Measurements from ENCODE around the gene NSFL1C. TPM values are rescaled to one million over a fixed set of nuclear protein-coding genes. Genes with fewer than 3 reads are reported as not detected.
A peak's percentile ranks its signal among the peaks of the same experiment; 100 is the strongest.

Gene NSFL1C
- total and polyA plus RNA-seq, 2 experiments from 2014 or later = 36.0 to 98.8 TPM

- peaks cover 27% of the 10 kb centered on the region for H4K20me1 ChIP-seq (ENCODE audit: insufficient read depth, poor library complexity, severe bottlenecking)
- 66% methylated on average over 22 of the region's 22 CpGs for whole genome bisulfite sequencing (ENCODE audit: low lambda C conversion rate, missing lambda C conversion rate)
- peaks cover 34% of the 10 kb centered on the region for H3K4me1 ChIP-seq (ENCODE audit: insufficient read depth)
- no peaks in the 10 kb centered on the region for H3K9me2 ChIP-seq (replicated peaks; ENCODE audit: insufficient read depth)
- peak overlapping the region; percentile 69 for H3K4me2 ChIP-seq
- H3K4me3 ChIP-seq = no peak overlapping the region
- DNase-seq (ENCODE audit: low spot score) = peak; percentile 52
- TF ChIP-seq EZH2phosphoT487 (IDR thresholded peaks at IDR 0.05; ENCODE audit: low read depth, severe bottlenecking, unreplicated experiment) (no peak), CTCF (IDR thresholded peaks at IDR 0.05; ENCODE audit: poor library complexity) (no peak), EZH2 (IDR thresholded peaks at IDR 0.05; ENCODE audit: borderline replicate concordance) (no peak)
- no peaks in the 10 kb centered on the region for H3K27me3 ChIP-seq
- H3K36me3 ChIP-seq (replicated peaks; ENCODE audit: insufficient read depth, low read depth) = no peaks in the 10 kb centered on the region
- H3K79me2 ChIP-seq = peaks cover 36% of the 10 kb centered on the region
- H2AFZ ChIP-seq = peak overlapping the region; percentile 59
- no peaks in the 10 kb centered on the region for H3K9me3 ChIP-seq (ENCODE audit: low read depth)
- H3K27ac ChIP-seq = peak overlapping the region; percentile 89
Observed at GRCh38 chr20:1467355-1468116, 887 bp upstream of the NSFL1C start.

GRCh38 chr20:1467082-1467354 lies 369 bp upstream of the NSFL1C start:
- no peaks in the 10 kb centered on the region for H3K9me2 ChIP-seq (replicated peaks; ENCODE audit: insufficient read depth)
- TF ChIP-seq EZH2phosphoT487 (IDR thresholded peaks at IDR 0.05; ENCODE audit: low read depth, severe bottlenecking, unreplicated experiment) = no peak
- no peak for TF ChIP-seq EZH2 (IDR thresholded peaks at IDR 0.05; ENCODE audit: borderline replicate concordance)
- no peak for TF ChIP-seq CTCF (IDR thresholded peaks at IDR 0.05; ENCODE audit: poor library complexity)
- WGBS (ENCODE audit: low lambda C conversion rate, missing lambda C conversion rate) = 7% methylated on average over 7 of the region's 7 CpGs
- peaks cover 41% of the 10 kb centered on the region for H3K79me2 ChIP-seq
- H3K9me3 ChIP-seq (ENCODE audit: low read depth) = no peaks in the 10 kb centered on the region
- H2AFZ ChIP-seq = peak overlapping the region; percentile 59
- H3K36me3 ChIP-seq (replicated peaks; ENCODE audit: insufficient read depth, low read depth) = no peaks in the 10 kb centered on the region
- H3K27me3 ChIP-seq = no peaks in the 10 kb centered on the region
- peak; percentile 36 for DNase-seq (ENCODE audit: low spot score)
- peaks cover 34% of the 10 kb centered on the region for H3K4me1 ChIP-seq (ENCODE audit: insufficient read depth)
- H3K27ac ChIP-seq = peak overlapping the region; percentile 89
- H3K4me2 ChIP-seq = peak overlapping the region; percentile 69
- no peak overlapping the region for H3K4me3 ChIP-seq
- peaks cover 31% of the 10 kb centered on the region for H4K20me1 ChIP-seq (ENCODE audit: insufficient read depth, poor library complexity, severe bottlenecking)

GRCh38 chr20:1465470-1466210 lies 1.0 kb downstream of the NSFL1C start:
- no peak for TF ChIP-seq EZH2 (IDR thresholded peaks at IDR 0.05; ENCODE audit: borderline replicate concordance)
- TF ChIP-seq CTCF (IDR thresholded peaks at IDR 0.05; ENCODE audit: poor library complexity) = no peak
- no peak for TF ChIP-seq EZH2phosphoT487 (IDR thresholded peaks at IDR 0.05; ENCODE audit: low read depth, severe bottlenecking, unreplicated experiment)
- H2AFZ ChIP-seq = peak overlapping the region; percentile 83
- no peak for DNase-seq (ENCODE audit: low spot score)
- H4K20me1 ChIP-seq (ENCODE audit: insufficient read depth, poor library complexity, severe bottlenecking) = peaks cover 36% of the 10 kb centered on the region
- no peaks in the 10 kb centered on the region for H3K9me2 ChIP-seq (replicated peaks; ENCODE audit: insufficient read depth)
- peak overlapping the region; percentile 98 for H3K27ac ChIP-seq
- H3K9me3 ChIP-seq (ENCODE audit: low read depth) = no peaks in the 10 kb centered on the region
- peaks cover 51% of the 10 kb centered on the region for H3K79me2 ChIP-seq
- WGBS (ENCODE audit: low lambda C conversion rate, missing lambda C conversion rate) = 46% methylated on average over 12 of the region's 12 CpGs
- H3K4me1 ChIP-seq (ENCODE audit: insufficient read depth) = peaks cover 30% of the 10 kb centered on the region
- no peaks in the 10 kb centered on the region for H3K27me3 ChIP-seq
- peak overlapping the region; percentile 97 for H3K4me2 ChIP-seq
- H3K36me3 ChIP-seq (replicated peaks; ENCODE audit: insufficient read depth, low read depth) = no peaks in the 10 kb centered on the region
- H3K4me3 ChIP-seq = peak overlapping the region; percentile 91

All from hepatocyte (in vitro differentiated cells).